PC-9 (cell line): ENCODE results near the gene MMD.

ENCODE experiments used
- EZH2 ChIP-seq: fragments of 200-600 bp; sonication (generic); IDR thresholded peaks from 2 replicates; pipeline ENCODE4 v1.8.0; 2017; ENCODE audit warnings: antibody characterized with exemption, low read depth
- TF ChIP-seq, protein P1 (sequence below): fragments of 200-600 bp; sonication (generic); conservative IDR thresholded peaks from 2 replicates; pipeline ENCODE4 v1.6.1; 2017; ENCODE audit warnings: mixed run types, antibody characterized with exemption, mild to moderate bottlenecking, moderate library complexity

DNA sequence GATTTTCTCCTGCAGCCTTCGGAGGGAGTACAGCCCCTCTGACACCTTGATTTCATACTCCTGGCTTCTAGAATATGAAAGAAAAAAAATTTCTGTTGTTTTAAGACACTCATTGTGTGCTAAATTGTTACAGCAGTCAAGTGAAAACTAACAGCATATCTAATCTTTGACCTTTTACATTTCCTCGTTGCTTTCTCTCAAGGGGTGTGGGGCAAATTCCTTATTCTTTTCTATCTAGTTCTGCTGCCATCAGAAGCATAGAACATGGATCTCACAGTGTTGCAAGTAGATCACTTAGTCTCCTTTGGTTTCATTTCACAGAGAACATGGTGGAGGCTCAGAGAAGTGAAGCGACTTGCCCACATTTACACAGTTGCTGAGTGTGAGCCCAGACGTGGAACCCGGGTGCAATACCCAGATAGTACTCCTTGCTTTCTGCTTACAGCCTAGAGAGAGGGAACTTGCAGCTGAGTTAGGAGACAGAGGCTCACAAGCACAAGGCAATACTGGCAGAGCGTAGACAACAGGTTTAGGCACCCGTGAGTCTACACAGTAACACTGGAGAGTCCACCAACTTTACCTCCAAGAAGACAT is 28.7 kb upstream of the MMD start:
- TF ChIP-seq, protein P1, sequence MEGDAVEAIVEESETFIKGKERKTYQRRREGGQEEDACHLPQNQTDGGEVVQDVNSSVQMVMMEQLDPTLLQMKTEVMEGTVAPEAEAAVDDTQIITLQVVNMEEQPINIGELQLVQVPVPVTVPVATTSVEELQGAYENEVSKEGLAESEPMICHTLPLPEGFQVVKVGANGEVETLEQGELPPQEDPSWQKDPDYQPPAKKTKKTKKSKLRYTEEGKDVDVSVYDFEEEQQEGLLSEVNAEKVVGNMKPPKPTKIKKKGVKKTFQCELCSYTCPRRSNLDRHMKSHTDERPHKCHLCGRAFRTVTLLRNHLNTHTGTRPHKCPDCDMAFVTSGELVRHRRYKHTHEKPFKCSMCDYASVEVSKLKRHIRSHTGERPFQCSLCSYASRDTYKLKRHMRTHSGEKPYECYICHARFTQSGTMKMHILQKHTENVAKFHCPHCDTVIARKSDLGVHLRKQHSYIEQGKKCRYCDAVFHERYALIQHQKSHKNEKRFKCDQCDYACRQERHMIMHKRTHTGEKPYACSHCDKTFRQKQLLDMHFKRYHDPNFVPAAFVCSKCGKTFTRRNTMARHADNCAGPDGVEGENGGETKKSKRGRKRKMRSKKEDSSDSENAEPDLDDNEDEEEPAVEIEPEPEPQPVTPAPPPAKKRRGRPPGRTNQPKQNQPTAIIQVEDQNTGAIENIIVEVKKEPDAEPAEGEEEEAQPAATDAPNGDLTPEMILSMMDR = no peak
- no peak for TF ChIP-seq EZH2
